GM19452 (cell line): Measurements from ENCODE around the gene HOXA3.

Experiments
- ATAC-seq: cut with Tn5 transposase; IDR thresholded peaks from one replicate; pipeline ENCODE4 v1.9.1; 2021; ENCODE audit not compliant: unreplicated experiment

Gene HOXA3

GRCh38 chr7:27131390-27131819 is 21.0 kb downstream of the HOXA3 start:
- ATAC-seq: no peak

GRCh38 chr7:27130540-27131389 is 21.6 kb downstream of the HOXA3 start, which contains the start of gene HOXA4:
Gene HOXA4, minus strand, starts transcription at chr7:27130757. Its CDS starts 24 bp downstream, at chr7:27130733.
- ATAC-seq: no peak

- ATAC-seq: no peak
These were observed 22.4 kb downstream of the HOXA3 start for GRCh38 chr7:27129729-27130539.

- no peak for ATAC-seq
These were observed 23.3 kb downstream of the HOXA3 start for GRCh38 chr7:27128776-27129728.

GRCh38 chr7:27128034-27128433 is 24.3 kb downstream of the HOXA3 start:
- no peak for ATAC-seq

GRCh38 chr7:27126596-27127327 is 25.6 kb downstream of the HOXA3 start:
- ATAC-seq: no peak

- ATAC-seq: no peak
These were observed 26.4 kb downstream of the HOXA3 start for GRCh38 chr7:27125986-27126394.

GRCh38 chr7:27124902-27125689 is 27.3 kb downstream of the HOXA3 start:
- no peak for ATAC-seq

- ATAC-seq: no peak
These were observed 28.1 kb downstream of the HOXA3 start for GRCh38 chr7:27124096-27124901.

- ATAC-seq: no peak
These were observed 28.8 kb downstream of the HOXA3 start for GRCh38 chr7:27123477-27124053.

- no peak for ATAC-seq
These were observed 29.3 kb downstream of the HOXA3 start for GRCh38 chr7:27123007-27123476.

GRCh38 chr7:27122077-27122910 is 30.1 kb downstream of the HOXA3 start:
- ATAC-seq: no peak

GRCh38 chr7:27121684-27122076 is 30.7 kb downstream of the HOXA3 start:
- no peak for ATAC-seq

GRCh38 chr7:27119412-27119911 is 32.9 kb downstream of the HOXA3 start:
- ATAC-seq: no peak

- no peak for ATAC-seq
These were observed 33.8 kb downstream of the HOXA3 start for GRCh38 chr7:27118580-27118979.

- no peak for ATAC-seq
These were observed 34.4 kb downstream of the HOXA3 start for GRCh38 chr7:27117887-27118491.
